ENCODE measurements around the gene SYNJ2.

DNA sequence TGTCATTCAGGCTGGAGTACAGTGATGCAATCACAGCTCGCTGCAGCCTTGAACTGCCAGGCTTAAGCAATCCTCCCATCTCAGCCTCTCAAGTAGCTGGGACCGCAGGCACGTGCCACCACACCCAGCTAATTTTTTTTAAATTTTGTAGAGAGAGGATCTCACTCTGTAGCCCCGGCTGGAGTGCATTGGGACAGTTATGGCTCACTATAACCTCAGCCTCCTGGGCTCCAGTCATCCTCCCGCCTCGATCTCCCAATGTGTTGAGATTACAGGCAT lies 99.9 kb downstream of the SYNJ2 start:
- TF ChIP-seq EZH2 (IDR thresholded peaks at IDR 0.05; ENCODE audit: insufficient read depth, poor library complexity, severe bottlenecking) (no peak), EZH2phosphoT487 (IDR thresholded peaks at IDR 0.05; ENCODE audit: insufficient read depth, low read depth) (no peak)
